GM21526 (cell line): ENCODE data around the gene MTFP1.

ENCODE experiments used
- ATAC-seq: cut with Tn5 transposase; IDR thresholded peaks from one replicate; pipeline ENCODE4 v1.9.1; 2021; ENCODE audit warnings: moderate library complexity; ENCODE audit not compliant: unreplicated experiment, low FRiP score

MTFP1 gene

GRCh38 chr22:30424534-30425326 lies 838 bp upstream of the MTFP1 start:
- ATAC-seq = no peak

- ATAC-seq = no peak
These were observed 297 bp upstream of the MTFP1 start for GRCh38 chr22:30425327-30425615.

GRCh38 chr22:30426388-30427353 lies 1.1 kb downstream of the MTFP1 start:
- ATAC-seq = no peak

- no peak for ATAC-seq
These were observed 2.3 kb downstream of the MTFP1 start for GRCh38 chr22:30427871-30428270.

- no peak for ATAC-seq
These were observed 4.3 kb downstream of the MTFP1 start for GRCh38 chr22:30429887-30430286.

- ATAC-seq = no peak
These were observed 5.4 kb downstream of the MTFP1 start for GRCh38 chr22:30430933-30431332.

- no peak for ATAC-seq
These were observed 6.5 kb downstream of the MTFP1 start for GRCh38 chr22:30432096-30432495.

GRCh38 chr22:30432520-30432919 lies 7.0 kb downstream of the MTFP1 start:
- no peak for ATAC-seq

- no peak for ATAC-seq
These were observed 7.7 kb downstream of the MTFP1 start for GRCh38 chr22:30433227-30433626.

GRCh38 chr22:30433773-30434172 lies 8.2 kb downstream of the MTFP1 start:
- ATAC-seq = no peak

GRCh38 chr22:30434843-30435242 lies 9.3 kb downstream of the MTFP1 start:
- ATAC-seq = no peak

- no peak for ATAC-seq
These were observed 10.1 kb downstream of the MTFP1 start for GRCh38 chr22:30435674-30436126.

- ATAC-seq = no peak
These were observed 10.6 kb downstream of the MTFP1 start for GRCh38 chr22:30436196-30436595.

GRCh38 chr22:30438559-30438958 lies 13.0 kb downstream of the MTFP1 start:
- no peak for ATAC-seq

- ATAC-seq = no peak
These were observed 13.7 kb downstream of the MTFP1 start for GRCh38 chr22:30439226-30439625.

- no peak for ATAC-seq
These were observed 14.3 kb downstream of the MTFP1 start for GRCh38 chr22:30439836-30440235.

GRCh38 chr22:30441088-30441487 lies 15.5 kb downstream of the MTFP1 start:
- ATAC-seq = no peak

GRCh38 chr22:30444632-30445437 lies 19.3 kb downstream of the MTFP1 start:
- no peak for ATAC-seq

- ATAC-seq = no peak
These were observed 20.0 kb downstream of the MTFP1 start for GRCh38 chr22:30445438-30446145.

GRCh38 chr22:30447656-30448055 lies 22.1 kb downstream of the MTFP1 start:
- ATAC-seq = no peak
